IPS-18c (cell line): Measurements from ENCODE around the gene ATAD3C.
"Not testable (repeated sequence)": the region's sequence is repeated elsewhere in the genome, so short reads cannot be mapped to it uniquely, and the experiment has no call there.

ENCODE experiments used
- H3K4me3 ChIP-seq: 2 replicates; pipeline ENCODE4 v1.7.0; 2013; ENCODE audit warnings: low read depth, mild to moderate bottlenecking, low read length, moderate library complexity; ENCODE audit not compliant: insufficient read depth
- H3K9me3 ChIP-seq: one replicate; pipeline ENCODE4 v1.6.1; 2013; ENCODE audit warnings: mild to moderate bottlenecking, low read length, moderate library complexity; ENCODE audit not compliant: control insufficient read depth, insufficient read depth

The ATAD3C gene

GRCh38 chr1:1427106-1427819, 22.2 kb upstream of the ATAD3C start:
- H3K4me3 ChIP-seq = peak overlapping the region; percentile 41; the same call in 1 of the 2 replicates
- no peaks in the 10 kb centered on the region for H3K9me3 ChIP-seq

DNA sequence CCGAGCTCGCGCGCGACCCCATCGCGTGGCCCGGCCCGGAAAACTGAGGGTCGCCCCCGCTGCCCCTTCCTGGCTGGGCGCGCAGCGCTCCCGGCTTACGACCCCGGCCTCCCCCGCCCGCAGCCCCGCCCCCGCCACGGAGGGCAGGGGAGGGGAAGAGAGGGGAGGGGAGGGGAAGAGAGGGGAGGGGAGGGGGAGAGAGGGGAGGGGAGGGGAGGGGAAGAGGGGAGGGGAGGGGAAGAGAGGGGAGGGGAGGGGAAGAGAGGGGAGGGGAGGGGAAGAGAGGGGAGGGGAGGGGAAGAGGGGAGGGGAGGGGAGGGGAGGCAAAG, 21.7 kb upstream of the ATAD3C start:
- peak overlapping the region; percentile 41; the same call in 1 of the 2 replicates for H3K4me3 ChIP-seq
- H3K9me3 ChIP-seq = no peaks in the 10 kb centered on the region

DNA sequence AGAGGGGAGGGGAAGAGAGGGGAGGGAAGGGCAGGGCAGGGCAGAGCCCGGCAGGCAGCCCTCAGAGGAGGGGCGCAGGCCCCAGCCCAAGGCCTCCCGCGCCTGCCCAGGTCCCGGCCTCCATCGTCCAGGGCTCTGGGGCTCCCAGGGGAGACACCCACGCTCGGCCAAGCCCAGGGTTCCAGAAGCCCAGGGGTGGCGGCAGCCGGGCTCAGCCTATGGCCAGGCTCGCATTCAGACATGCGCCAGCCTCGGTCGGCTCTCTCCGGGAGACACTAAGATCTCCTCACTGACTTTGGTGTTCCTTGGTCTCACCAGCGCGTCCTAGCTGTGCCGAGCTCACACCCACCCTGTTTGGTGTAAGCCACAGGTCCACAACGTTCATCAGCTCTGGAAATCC, 21.3 kb upstream of the ATAD3C start:
- H3K9me3 ChIP-seq = no peaks in the 10 kb centered on the region
- H3K4me3 ChIP-seq = no peak overlapping the region

GRCh38 chr1:1428967-1429366, 20.5 kb upstream of the ATAD3C start:
- H3K4me3 ChIP-seq, H3K9me3 ChIP-seq: not testable (repeated sequence)

DNA sequence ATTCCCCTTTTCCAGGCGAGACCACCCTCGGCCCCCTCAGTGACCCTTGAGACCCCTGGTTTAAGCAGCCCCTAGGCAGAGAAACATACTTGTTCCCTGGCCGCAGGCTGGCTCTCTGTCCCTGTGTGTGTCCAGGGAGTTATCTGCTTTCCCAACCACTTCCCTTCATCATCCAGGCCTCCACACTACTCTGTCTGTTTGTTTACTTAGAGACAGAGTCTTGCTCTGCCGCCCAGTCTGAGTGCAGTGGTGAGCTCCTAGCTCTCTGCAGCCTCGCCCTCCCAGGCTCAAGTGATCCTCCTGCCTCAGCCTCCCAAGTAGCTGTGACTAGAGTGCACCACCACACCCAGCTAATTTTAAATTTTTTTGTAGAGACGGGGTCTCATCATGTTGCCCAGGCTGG, 19.8 kb upstream of the ATAD3C start:
- no peak overlapping the region for H3K4me3 ChIP-seq
- no peaks in the 10 kb centered on the region for H3K9me3 ChIP-seq

DNA sequence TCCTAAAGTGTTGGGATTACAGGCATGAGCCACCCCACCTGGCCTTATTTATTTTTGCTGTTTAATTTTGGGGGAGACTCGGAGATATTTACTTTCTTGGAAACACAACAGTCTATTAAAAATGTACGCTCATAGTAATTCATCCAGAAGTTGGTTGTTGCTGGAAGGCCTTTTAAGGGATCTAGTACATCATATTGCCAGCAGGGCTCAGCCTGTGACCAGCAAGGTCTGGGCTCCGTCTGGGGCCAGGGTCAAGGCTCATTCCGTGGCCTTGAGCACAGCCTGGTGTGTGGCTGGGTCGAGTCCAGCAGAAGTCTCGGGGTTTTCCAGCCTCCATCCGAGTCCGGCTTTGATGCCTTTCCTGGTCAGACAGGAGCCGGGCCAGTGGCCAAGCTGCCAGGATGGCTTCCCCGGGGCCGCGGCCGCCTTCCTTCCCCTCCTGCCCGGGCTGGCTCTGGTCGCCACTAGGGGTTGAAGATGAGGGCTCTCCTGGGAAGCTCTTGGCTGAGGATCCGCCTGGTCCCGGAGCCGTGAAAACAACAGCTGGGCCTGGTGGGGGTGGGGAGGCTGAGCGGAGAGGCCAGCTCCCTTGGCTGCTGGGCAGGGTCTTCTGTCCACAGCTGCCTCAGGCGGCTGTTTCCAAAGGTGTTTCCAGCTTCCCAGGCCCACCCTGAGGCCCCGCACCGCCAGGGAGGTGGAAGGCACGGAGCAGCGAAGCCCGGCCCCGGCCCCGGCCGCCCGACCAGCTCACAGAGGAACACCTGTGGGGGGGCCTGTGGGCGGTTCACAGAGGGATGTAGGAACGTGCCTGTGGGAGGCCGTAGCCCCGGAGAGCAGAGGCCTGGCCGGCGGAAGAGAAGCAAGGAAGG, 19.1 kb upstream of the ATAD3C start:
- no peak overlapping the region for H3K4me3 ChIP-seq
- no peaks in the 10 kb centered on the region for H3K9me3 ChIP-seq

DNA sequence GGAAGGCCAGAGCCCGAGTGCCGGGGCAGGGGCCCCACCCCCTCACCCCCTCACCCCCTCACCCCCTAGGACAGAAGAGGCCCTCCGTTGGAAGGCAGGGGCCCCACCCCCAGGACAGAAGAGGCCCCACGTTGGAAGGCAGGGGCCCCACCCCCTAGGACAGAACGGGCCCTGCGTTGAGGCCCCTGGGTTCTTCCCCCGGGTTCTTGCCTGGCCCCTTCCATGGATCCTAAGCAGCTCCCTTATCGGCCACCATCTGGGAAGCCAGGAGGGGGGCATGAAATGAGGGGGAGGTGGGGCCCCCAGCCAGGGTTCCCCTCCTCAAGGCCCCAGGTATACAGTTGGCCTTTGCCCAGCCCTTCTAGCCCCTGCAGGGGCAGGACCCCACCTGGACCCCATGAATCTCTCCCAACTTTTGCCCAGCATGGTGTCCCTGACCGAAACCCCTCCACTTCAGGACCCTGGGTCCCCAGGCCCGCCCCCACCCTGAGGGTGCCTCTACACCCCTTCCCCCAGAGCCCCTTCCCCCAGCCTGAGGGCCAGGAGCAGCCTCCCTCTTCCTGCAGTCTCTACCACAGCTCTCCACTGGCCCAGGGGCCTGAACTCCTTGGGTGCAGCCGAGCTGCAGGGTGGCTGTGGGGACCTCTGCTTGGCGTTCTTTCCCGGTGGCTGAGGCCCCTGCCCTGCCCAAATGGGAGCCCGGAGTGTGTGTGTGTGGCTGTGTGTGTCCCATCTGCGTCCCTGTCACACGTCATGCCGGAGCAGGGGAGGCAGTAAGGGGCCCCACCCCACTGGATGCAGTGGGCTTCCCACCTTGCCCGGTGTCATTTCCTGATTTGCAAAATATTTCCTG, 18.3 kb upstream of the ATAD3C start:
- no peak overlapping the region for H3K4me3 ChIP-seq

DNA sequence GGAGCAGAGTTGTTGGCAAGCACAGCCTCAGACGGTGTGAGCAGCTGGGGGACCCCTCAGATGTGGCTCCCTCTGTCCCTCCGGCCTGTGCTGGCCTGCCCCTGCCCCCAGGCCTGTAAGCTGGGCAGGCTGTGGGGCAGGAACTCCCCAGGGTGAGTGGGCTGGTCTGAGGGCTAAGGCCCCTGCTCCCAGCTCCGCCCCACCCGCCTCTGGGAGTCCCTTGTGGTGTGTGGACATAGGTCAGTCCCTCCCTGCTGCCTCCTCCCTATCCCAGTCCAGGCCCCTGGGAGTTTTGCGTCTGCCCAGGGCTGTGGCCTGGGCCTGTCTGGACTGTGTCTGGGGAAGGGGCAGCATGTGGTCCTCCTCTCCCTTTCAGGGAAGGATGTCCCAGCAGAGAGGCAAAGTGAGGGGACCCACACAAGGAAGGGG, 17.6 kb upstream of the ATAD3C start:
- H3K4me3 ChIP-seq = no peak overlapping the region
- no peaks in the 10 kb centered on the region for H3K9me3 ChIP-seq

More for the DNA sequence above, 18.3 kb upstream of the ATAD3C start:
- H3K9me3 ChIP-seq = no peaks in the 10 kb centered on the region

DNA sequence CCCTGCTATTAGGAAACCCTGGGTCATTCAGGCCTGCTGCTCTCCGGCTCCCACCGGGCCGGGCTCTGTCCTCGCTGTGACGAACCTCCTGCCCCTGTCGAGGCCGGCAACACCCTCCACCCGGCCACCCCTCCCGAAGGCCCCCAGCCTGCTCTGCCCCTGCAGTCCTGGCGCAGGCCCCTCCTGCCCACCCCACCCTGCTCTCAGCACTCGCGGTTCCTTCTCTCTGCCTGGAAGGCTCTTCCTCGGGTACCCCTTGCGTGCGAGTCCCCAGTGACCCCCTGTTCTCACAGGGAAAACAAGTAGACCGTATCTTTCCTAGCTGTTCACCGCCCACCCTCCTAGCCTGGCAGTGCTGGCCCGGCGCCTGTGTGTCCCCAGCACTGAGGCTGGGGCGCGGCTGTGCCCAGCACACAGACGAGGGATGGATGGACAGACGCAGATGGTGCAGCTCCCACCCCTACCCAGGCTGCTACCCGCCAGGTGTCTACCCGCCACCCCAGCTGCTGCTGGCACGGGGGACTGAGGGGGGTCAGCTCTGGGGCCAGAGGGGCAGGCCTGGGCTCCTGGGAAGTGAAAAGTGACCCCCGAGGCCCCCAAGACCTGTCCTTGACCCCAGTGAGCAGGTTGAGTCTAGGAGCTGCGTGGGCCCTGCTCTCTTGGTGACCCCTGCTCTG, 17.1 kb upstream of the ATAD3C start:
- no peak overlapping the region for H3K4me3 ChIP-seq
- no peaks in the 10 kb centered on the region for H3K9me3 ChIP-seq

DNA sequence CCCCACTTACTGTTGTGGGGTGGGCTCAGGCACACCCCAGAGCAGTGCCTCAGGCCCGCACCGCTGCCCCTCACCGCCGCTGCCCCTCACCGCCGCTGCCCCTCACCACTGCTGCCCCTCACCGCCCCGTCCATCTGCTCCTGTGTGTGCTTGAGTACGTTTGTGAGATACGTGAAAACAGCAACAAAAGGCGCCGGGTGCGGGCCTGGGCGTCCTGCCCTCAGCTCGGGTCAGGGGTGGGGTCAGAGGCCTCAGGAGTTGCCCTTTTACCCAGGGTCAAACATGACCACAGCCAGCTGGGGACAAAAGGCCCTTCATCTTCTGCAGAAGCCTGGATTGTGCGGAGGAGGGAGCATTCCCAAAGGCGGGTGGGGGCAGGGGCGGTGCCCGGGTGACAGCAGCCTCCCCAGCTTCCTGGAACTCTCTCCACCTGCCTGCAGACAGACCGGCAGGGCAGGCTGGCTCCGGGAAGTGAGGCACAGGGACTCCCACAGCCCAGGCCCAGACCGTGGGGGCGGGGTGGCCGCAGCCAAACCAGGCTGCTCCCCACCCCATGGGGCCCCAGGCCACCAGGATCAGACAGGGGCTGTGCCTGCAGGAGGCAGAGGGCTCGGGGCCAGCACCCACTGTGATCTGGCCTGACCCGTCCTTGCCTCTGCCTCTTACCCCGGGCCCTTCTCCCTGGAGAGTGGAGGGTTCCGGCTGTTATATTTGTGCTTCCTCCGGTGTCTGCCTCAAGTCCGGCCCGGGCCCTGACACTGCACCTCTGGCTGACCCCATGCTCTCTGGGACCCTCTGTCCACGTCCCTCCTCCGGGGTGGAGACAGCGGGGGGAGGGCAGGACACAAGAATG, 16.3 kb upstream of the ATAD3C start:
- Histone ChIP-seq H3K9me3 (no peaks in the 10 kb centered on the region), H3K4me3 (no peak overlapping the region)

DNA sequence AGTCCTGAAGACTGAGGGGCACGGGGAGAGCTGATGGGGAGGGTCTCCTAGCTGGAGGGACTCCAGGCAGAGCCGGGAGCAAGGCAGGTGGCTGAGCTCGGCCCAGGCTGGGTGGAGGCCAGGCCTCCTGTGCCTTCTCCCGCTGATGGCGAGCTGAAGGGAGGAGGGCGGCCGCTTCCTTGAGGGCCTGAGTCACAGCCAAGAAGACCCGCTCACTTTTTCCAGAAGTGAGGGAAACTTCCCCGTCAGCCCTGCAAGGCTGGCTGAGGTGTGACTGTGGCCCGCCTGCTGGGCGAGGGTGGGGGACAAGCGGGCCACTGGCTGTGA, 15.7 kb upstream of the ATAD3C start:
- H3K9me3 ChIP-seq = no peaks in the 10 kb centered on the region
- H3K4me3 ChIP-seq = peak overlapping the region; percentile 25; the same call in 1 of the 2 replicates

- H3K4me3 ChIP-seq = peak overlapping the region; percentile 62
- H3K9me3 ChIP-seq = no peaks in the 10 kb centered on the region
Observed at GRCh38 chr1:1434131-1434823, 15.2 kb upstream of the ATAD3C start.

- Histone ChIP-seq H3K9me3 (no peaks in the 10 kb centered on the region), H3K4me3 (peak overlapping the region; percentile 62)
Observed at GRCh38 chr1:1434824-1435105, 14.7 kb upstream of the ATAD3C start.

GRCh38 chr1:1435106-1435903, 14.2 kb upstream of the ATAD3C start, which contains the start of gene VWA1:
Gene VWA1, plus strand, starts transcription at chr1:1435690. Its CDS starts 59 bp downstream, at chr1:1435749.
- H3K4me3 ChIP-seq = peak within 1 kb of the TSS; percentile 62

DNA sequence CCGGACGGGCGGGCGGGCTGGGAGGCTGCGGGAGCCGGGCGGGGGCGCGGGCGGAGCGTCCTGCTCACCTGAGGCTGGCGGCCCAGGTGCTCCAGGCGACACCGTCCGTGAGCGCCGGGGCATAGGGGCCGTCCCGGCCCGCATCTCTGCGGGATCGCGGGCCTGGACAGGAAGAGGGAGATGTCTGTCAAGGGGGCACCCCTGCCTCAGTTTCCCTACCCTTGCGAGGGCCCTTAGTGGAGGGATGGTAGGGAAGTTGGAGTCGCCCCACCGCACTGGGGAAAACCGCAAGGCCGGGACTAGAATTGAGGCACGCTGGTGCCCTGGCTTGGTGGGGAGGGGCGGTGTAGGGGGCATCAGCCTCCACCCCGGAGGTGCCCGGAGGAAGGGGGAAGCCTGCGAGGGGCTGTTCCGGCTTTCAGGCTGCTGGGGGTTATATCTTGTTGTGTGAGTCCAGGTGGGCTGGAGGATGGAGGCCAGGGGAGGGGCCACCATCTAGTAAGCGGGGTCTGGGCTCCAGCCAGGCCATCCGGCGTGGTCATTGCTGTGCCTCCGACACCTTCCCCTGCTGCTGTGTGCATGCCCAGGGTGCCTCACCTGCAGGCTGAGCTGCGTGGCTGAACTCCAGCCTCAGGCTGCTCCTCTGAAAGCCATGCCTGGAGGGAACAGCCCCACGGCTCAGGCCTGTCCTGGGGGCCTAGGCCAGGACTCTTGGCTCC, 13.4 kb upstream of the ATAD3C start:
- peak overlapping the region; percentile 62 for H3K4me3 ChIP-seq

More at GRCh38 chr1:1435106-1435903, 14.2 kb upstream of the ATAD3C start, which contains the start of gene VWA1:
- no peaks in the 10 kb centered on the region for H3K9me3 ChIP-seq

More for the DNA sequence above, 13.4 kb upstream of the ATAD3C start:
- no peaks in the 10 kb centered on the region for H3K9me3 ChIP-seq
